ENCODE data around the gene WNT5A.

- TF ChIP-seq CTCF (IDR thresholded peaks at IDR 0.05; ENCODE audit: poor library complexity) (no peak), EZH2phosphoT487 (IDR thresholded peaks at IDR 0.05; ENCODE audit: low read depth, severe bottlenecking, unreplicated experiment) (no peak), EZH2 (IDR thresholded peaks at IDR 0.05; ENCODE audit: borderline replicate concordance) (no peak)
Measured at GRCh38 chr3:55534876-55535275, 47.8 kb upstream of the WNT5A start.

Measured in hepatocyte (in vitro differentiated cells).